Lower leg skin (tissue), 3 donors: Measurements from ENCODE around the gene PRMT9.

ENCODE experiments used
- CTCF ChIP-seq, 3 donors: fragments of 450-650 bp; IDR thresholded peaks; one replicate each; pipeline ENCODE4 v1.5.1; 2016; ENCODE audit warnings: antibody characterized with exemption in 3 of 3, mild to moderate bottlenecking in 3 of 3, moderate library complexity in 2 of 3
- POLR2A ChIP-seq, 2 donors: fragments of 450-650 bp; IDR thresholded peaks; one replicate each; pipeline ENCODE4 v1.6.1; 2016 to 2017; ENCODE audit warnings: antibody characterized with exemption in 2 of 2, mild to moderate bottlenecking in 1 of 2, moderate library complexity in 1 of 2

DNA sequence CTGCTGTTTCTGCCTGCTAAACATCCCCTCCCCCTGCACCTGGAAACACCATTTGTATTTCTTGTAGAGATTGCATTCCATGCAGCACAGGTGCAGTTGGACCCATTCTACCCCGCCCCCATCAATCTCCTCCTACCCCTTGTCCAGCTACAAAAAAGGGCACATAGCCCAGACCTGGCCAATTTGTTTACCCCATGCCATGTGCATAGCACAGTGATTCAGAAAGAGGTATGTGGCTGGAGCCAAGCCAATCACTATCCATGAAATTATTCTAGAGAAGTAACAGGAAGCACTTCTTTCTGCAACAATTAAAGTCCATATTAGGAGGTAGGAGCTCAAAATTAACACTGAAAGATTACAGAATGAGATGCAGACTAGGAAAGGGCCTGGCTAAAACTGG is 87.0 kb downstream of the PRMT9 start:
- TF ChIP-seq CTCF (IDR thresholded peaks at IDR 0.05) = no peak
- TF ChIP-seq POLR2A (IDR thresholded peaks at IDR 0.05) = no peak
